Activated naive CD8-positive, alpha-beta T cell treated with anti-CD3 and anti-CD28 coated beads, Interleukin-2, amount 50 U/mL, for 24 hours (primary cell): ENCODE results near the gene SLIT3.

Experiments
- ATAC-seq: fragments of 150-1000 bp; cut with Tn5 transposase; one replicate; pipeline ENCODE4 v1.10.0; 2021
- DNase-seq: peaks from one replicate; pipeline ENCODE4 v3.0.0; 2021
- H3K27ac Mint-ChIP-seq: one replicate; pipeline ENCODE4 v1.8.0; 2021; ENCODE audit warnings: mild to moderate bottlenecking, mixed read lengths
- H3K27me3 Mint-ChIP-seq: one replicate; pipeline ENCODE4 v1.8.0; 2021; ENCODE audit warnings: mixed read lengths
- H3K36me3 Mint-ChIP-seq: one replicate; pipeline ENCODE4 v1.8.0; 2021; ENCODE audit warnings: low read depth, mixed read lengths
- H3K4me1 Mint-ChIP-seq: one replicate; pipeline ENCODE4 v1.8.0; 2021; ENCODE audit warnings: mixed read lengths
- H3K4me3 Mint-ChIP-seq: one replicate; pipeline ENCODE4 v1.8.0; 2021; ENCODE audit warnings: mild to moderate bottlenecking, moderate library complexity, mixed read lengths
- H3K9me3 Mint-ChIP-seq: one replicate; pipeline ENCODE4 v1.8.0; 2021; ENCODE audit warnings: mixed read lengths

Gene SLIT3

GRCh38 chr5:169027501-169028061 is 273.4 kb downstream of the SLIT3 start:
- no peak for ATAC-seq
- no peaks in the 10 kb centered on the region for H3K9me3 Mint-ChIP-seq
- H3K4me1 Mint-ChIP-seq: no peaks in the 10 kb centered on the region
- peaks cover 2% of the 10 kb centered on the region for H3K27me3 Mint-ChIP-seq
- H3K36me3 Mint-ChIP-seq: no peaks in the 10 kb centered on the region
- H3K4me3 Mint-ChIP-seq: no peak overlapping the region
- no peak overlapping the region for H3K27ac Mint-ChIP-seq
- DNase-seq: no peak

GRCh38 chr5:169025491-169025890 is 275.4 kb downstream of the SLIT3 start:
- Mint-ChIP-seq H3K27me3 (peaks cover 2% of the 10 kb centered on the region), H3K9me3 (no peaks in the 10 kb centered on the region), H3K4me3 (no peak overlapping the region), H3K27ac (no peak overlapping the region), H3K36me3 (no peaks in the 10 kb centered on the region), H3K4me1 (no peaks in the 10 kb centered on the region)
- ATAC-seq (no peak), DNase-seq (no peak)

GRCh38 chr5:169024421-169024820 is 276.5 kb downstream of the SLIT3 start:
- no peak for ATAC-seq
- no peak overlapping the region for H3K4me3 Mint-ChIP-seq
- H3K36me3 Mint-ChIP-seq: no peaks in the 10 kb centered on the region
- peaks cover 2% of the 10 kb centered on the region for H3K27me3 Mint-ChIP-seq
- H3K9me3 Mint-ChIP-seq: no peaks in the 10 kb centered on the region
- no peaks in the 10 kb centered on the region for H3K4me1 Mint-ChIP-seq
- no peak overlapping the region for H3K27ac Mint-ChIP-seq
- no peak for DNase-seq

- no peak overlapping the region for H3K4me3 Mint-ChIP-seq
- no peak for ATAC-seq
- no peaks in the 10 kb centered on the region for H3K9me3 Mint-ChIP-seq
- H3K4me1 Mint-ChIP-seq: no peaks in the 10 kb centered on the region
- H3K27ac Mint-ChIP-seq: no peak overlapping the region
- H3K27me3 Mint-ChIP-seq: peaks cover 2% of the 10 kb centered on the region
- no peak for DNase-seq
- H3K36me3 Mint-ChIP-seq: no peaks in the 10 kb centered on the region
Observed at GRCh38 chr5:169022718-169023117, 278.2 kb downstream of the SLIT3 start.

- Mint-ChIP-seq H3K27me3 (peaks cover 2% of the 10 kb centered on the region), H3K9me3 (no peaks in the 10 kb centered on the region), H3K27ac (no peak overlapping the region), H3K36me3 (no peaks in the 10 kb centered on the region), H3K4me1 (no peaks in the 10 kb centered on the region), H3K4me3 (no peak overlapping the region)
- DNase-seq: no peak
- ATAC-seq: no peak
Observed at GRCh38 chr5:169020102-169020501, 280.8 kb downstream of the SLIT3 start.

GRCh38 chr5:169018925-169019324 is 282.0 kb downstream of the SLIT3 start:
- ATAC-seq (no peak), DNase-seq (no peak)
- Mint-ChIP-seq H3K36me3 (no peaks in the 10 kb centered on the region), H3K9me3 (no peaks in the 10 kb centered on the region), H3K4me3 (no peak overlapping the region), H3K4me1 (no peaks in the 10 kb centered on the region), H3K27me3 (peaks cover 2% of the 10 kb centered on the region), H3K27ac (no peak overlapping the region)

- ATAC-seq (no peak), DNase-seq (no peak)
- peaks cover 3% of the 10 kb centered on the region for H3K27me3 Mint-ChIP-seq
- H3K4me3 Mint-ChIP-seq: no peak overlapping the region
- no peaks in the 10 kb centered on the region for H3K9me3 Mint-ChIP-seq
- no peak overlapping the region for H3K27ac Mint-ChIP-seq
- no peaks in the 10 kb centered on the region for H3K4me1 Mint-ChIP-seq
- H3K36me3 Mint-ChIP-seq: no peaks in the 10 kb centered on the region
Observed at GRCh38 chr5:169015991-169016390, 284.9 kb downstream of the SLIT3 start.

- no peak overlapping the region for H3K27ac Mint-ChIP-seq
- H3K4me1 Mint-ChIP-seq: no peaks in the 10 kb centered on the region
- H3K27me3 Mint-ChIP-seq: peaks cover 3% of the 10 kb centered on the region
- H3K36me3 Mint-ChIP-seq: no peaks in the 10 kb centered on the region
- DNase-seq (no peak), ATAC-seq (no peak)
- H3K4me3 Mint-ChIP-seq: no peak overlapping the region
- no peaks in the 10 kb centered on the region for H3K9me3 Mint-ChIP-seq
Observed at GRCh38 chr5:169013846-169014245, 287.1 kb downstream of the SLIT3 start.

GRCh38 chr5:169013208-169013728 is 287.7 kb downstream of the SLIT3 start:
- no peak overlapping the region for H3K27ac Mint-ChIP-seq
- H3K36me3 Mint-ChIP-seq: no peaks in the 10 kb centered on the region
- H3K4me3 Mint-ChIP-seq: no peak overlapping the region
- ATAC-seq (no peak), DNase-seq (no peak)
- H3K4me1 Mint-ChIP-seq: no peaks in the 10 kb centered on the region
- no peaks in the 10 kb centered on the region for H3K9me3 Mint-ChIP-seq
- H3K27me3 Mint-ChIP-seq: peaks cover 3% of the 10 kb centered on the region

GRCh38 chr5:169012450-169012849 is 288.5 kb downstream of the SLIT3 start:
- ATAC-seq (no peak), DNase-seq (no peak)
- no peaks in the 10 kb centered on the region for H3K4me1 Mint-ChIP-seq
- H3K36me3 Mint-ChIP-seq: no peaks in the 10 kb centered on the region
- H3K9me3 Mint-ChIP-seq: no peaks in the 10 kb centered on the region
- no peak overlapping the region for H3K4me3 Mint-ChIP-seq
- H3K27me3 Mint-ChIP-seq: peaks cover 3% of the 10 kb centered on the region
- no peak overlapping the region for H3K27ac Mint-ChIP-seq

- H3K9me3 Mint-ChIP-seq: no peaks in the 10 kb centered on the region
- no peak for DNase-seq
- H3K27me3 Mint-ChIP-seq: peaks cover 5% of the 10 kb centered on the region
- no peaks in the 10 kb centered on the region for H3K4me1 Mint-ChIP-seq
- H3K36me3 Mint-ChIP-seq: no peaks in the 10 kb centered on the region
- no peak overlapping the region for H3K27ac Mint-ChIP-seq
- ATAC-seq: no peak
- no peak overlapping the region for H3K4me3 Mint-ChIP-seq
Observed at GRCh38 chr5:169011451-169011850, 289.5 kb downstream of the SLIT3 start.

GRCh38 chr5:169011009-169011408 is 289.9 kb downstream of the SLIT3 start:
- H3K4me3 Mint-ChIP-seq: no peak overlapping the region
- H3K27me3 Mint-ChIP-seq: peaks cover 5% of the 10 kb centered on the region
- H3K4me1 Mint-ChIP-seq: no peaks in the 10 kb centered on the region
- no peaks in the 10 kb centered on the region for H3K36me3 Mint-ChIP-seq
- DNase-seq: no peak
- H3K27ac Mint-ChIP-seq: no peak overlapping the region
- H3K9me3 Mint-ChIP-seq: no peaks in the 10 kb centered on the region
- ATAC-seq: no peak

- ATAC-seq (no peak), DNase-seq (no peak)
- H3K9me3 Mint-ChIP-seq: no peaks in the 10 kb centered on the region
- H3K4me1 Mint-ChIP-seq: no peaks in the 10 kb centered on the region
- H3K36me3 Mint-ChIP-seq: no peaks in the 10 kb centered on the region
- H3K27ac Mint-ChIP-seq: no peak overlapping the region
- H3K4me3 Mint-ChIP-seq: no peak overlapping the region
- H3K27me3 Mint-ChIP-seq: peaks cover 5% of the 10 kb centered on the region
Observed at GRCh38 chr5:169009123-169009522, 291.8 kb downstream of the SLIT3 start.

- DNase-seq: no peak
- H3K36me3 Mint-ChIP-seq: no peaks in the 10 kb centered on the region
- no peak overlapping the region for H3K4me3 Mint-ChIP-seq
- no peaks in the 10 kb centered on the region for H3K4me1 Mint-ChIP-seq
- H3K27me3 Mint-ChIP-seq: peaks cover 5% of the 10 kb centered on the region
- no peaks in the 10 kb centered on the region for H3K9me3 Mint-ChIP-seq
- H3K27ac Mint-ChIP-seq: no peak overlapping the region
- ATAC-seq: no peak
Observed at GRCh38 chr5:169006842-169007790, 293.8 kb downstream of the SLIT3 start.

GRCh38 chr5:169004551-169004950 is 296.4 kb downstream of the SLIT3 start:
- no peaks in the 10 kb centered on the region for H3K9me3 Mint-ChIP-seq
- no peak for DNase-seq
- ATAC-seq: no peak
- H3K36me3 Mint-ChIP-seq: no peaks in the 10 kb centered on the region
- H3K4me3 Mint-ChIP-seq: no peak overlapping the region
- H3K27ac Mint-ChIP-seq: no peak overlapping the region
- no peaks in the 10 kb centered on the region for H3K4me1 Mint-ChIP-seq
- H3K27me3 Mint-ChIP-seq: peaks cover 6% of the 10 kb centered on the region
